Thyroid gland (tissue), 4 donors: ENCODE data around the gene APOL6. TPM values are rescaled to one million over a fixed set of nuclear protein-coding genes. Genes with fewer than 3 reads are reported as not detected.

ENCODE experiments used
- DNase-seq, 2 donors: peaks; one replicate each; pipeline ENCODE4 v3.0.0-alpha.2; 2019
- H3K27ac ChIP-seq, 3 donors: fragments of 200-600 bp; sonication (generic); 1 replicate in 2 of 3; 2 replicates in 1 of 3; pipeline ENCODE4 v1.5.1; 2016 to 2019; ENCODE audit warnings: mild to moderate bottlenecking in 1 of 3, moderate library complexity in 1 of 3
- H3K27me3 ChIP-seq: fragments of 200-600 bp; sonication (generic); one replicate; pipeline ENCODE4 v1.5.1; 2019
- H3K36me3 ChIP-seq, 2 donors: fragments of 200-600 bp; sonication (generic); one replicate each; pipeline ENCODE4 v1.5.1; 2016 to 2019
- H3K4me1 ChIP-seq, 2 donors: fragments of 200-600 bp; sonication (generic); one replicate each; pipeline ENCODE4 v1.5.1; 2017 to 2019
- H3K4me3 ChIP-seq, 3 donors: fragments of 200-600 bp; sonication (generic); replicated peaks in 1 of 3; 1 replicate in 2 of 3; 2 replicates in 1 of 3; pipeline ENCODE4 v1.5.1; 2016; ENCODE audit warnings: mild to moderate bottlenecking in 1 of 3
- H3K9me3 ChIP-seq: fragments of 200-600 bp; sonication (generic); one replicate; pipeline ENCODE4 v1.5.1; 2017
- CTCF ChIP-seq, 6 experiments: fragments of 200-600 bp in 3 of 6; fragments of 450-650 bp in 3 of 6; sonication (generic) in 3 of 6; IDR thresholded peaks; one replicate each; pipeline ENCODE4 v1.5.1; 2016 to 2019; ENCODE audit warnings: antibody characterized with exemption in 6 of 6, mild to moderate bottlenecking in 2 of 6, inconsistent platforms in 1 of 6, moderate library complexity in 1 of 6
- POLR2A ChIP-seq, 2 donors: fragments of 450-650 bp; IDR thresholded peaks; one replicate each; pipeline ENCODE4 v1.6.1; 2017; ENCODE audit warnings: antibody characterized with exemption in 2 of 2, mild to moderate bottlenecking in 2 of 2, moderate library complexity in 1 of 2
- WGBS, 2 donors: methylation state at CpG; one replicate each; pipeline ENCODE4 v1.1.5; 2017; 5-methylcytosine and 5-hydroxymethylcytosine counted together
- intact Hi-C: fragments of 100-400 bp; cut with DNase I; formaldehyde crosslinking; loops from one replicate; pipeline ENCODE4 v1.15.1; 2023
- total RNA-seq, 4 donors: library from RNA; depleted of rRNA; stranded (reverse); fragments of >200 nt; gene quantifications; one replicate each; pipeline ENCODE4 v1.2.3, GENCODE V29; 2016

APOL6 gene
- total RNA-seq, 4 donors from 2014 or later, result 17.2 to 28.7 (median 25.2) TPM

GRCh38 chr22:35611200-35611890 lies 36.9 kb upstream of the APOL6 start:
- TF ChIP-seq CTCF (IDR thresholded peaks at IDR 0.05) (no peak), POLR2A (IDR thresholded peaks at IDR 0.05) (no peak)
- 87 to 93% methylated on average over 6 of the region's 6 CpGs for WGBS, 2 donors
- H3K4me1 ChIP-seq, result no peaks in the 10 kb centered on the region
- H3K4me3 ChIP-seq, result no peak overlapping the region
- DNase-seq, result no peak
- H3K9me3 ChIP-seq, result no peaks in the 10 kb centered on the region
- no peaks in the 10 kb centered on the region for H3K27me3 ChIP-seq
- intact Hi-C loops, result no loop called here
- H3K36me3 ChIP-seq, result no peaks in the 10 kb centered on the region
- H3K27ac ChIP-seq, result no peak overlapping the region

- TF ChIP-seq CTCF (IDR thresholded peaks at IDR 0.05) (no peak), POLR2A (IDR thresholded peaks at IDR 0.05) (no peak)
- Histone ChIP-seq H3K9me3 (no peaks in the 10 kb centered on the region), H3K27ac (no peak overlapping the region), H3K27me3 (no peaks in the 10 kb centered on the region), H3K4me3 (no peak overlapping the region), H3K4me1 (no peaks in the 10 kb centered on the region), H3K36me3 (no peaks in the 10 kb centered on the region)
- 75 to 91% methylated on average over 8 of the region's 8 CpGs for WGBS, 2 donors
- intact Hi-C loops, result no loop called here
- no peak for DNase-seq
Measured at GRCh38 chr22:35611891-35612576, 36.2 kb upstream of the APOL6 start.

GRCh38 chr22:35612903-35613302 lies 35.3 kb upstream of the APOL6 start:
- Histone ChIP-seq H3K36me3 (no peaks in the 10 kb centered on the region), H3K9me3 (no peaks in the 10 kb centered on the region), H3K27me3 (no peaks in the 10 kb centered on the region), H3K4me3 (no peak overlapping the region), H3K27ac (no peak overlapping the region), H3K4me1 (no peaks in the 10 kb centered on the region)
- intact Hi-C loops, result no loop called here
- 93 to 95% methylated on average over 12 of the region's 12 CpGs for WGBS, 2 donors
- no peak for DNase-seq
- no peak for TF ChIP-seq POLR2A (IDR thresholded peaks at IDR 0.05)
- TF ChIP-seq CTCF (IDR thresholded peaks at IDR 0.05), result no peak

- 82 to 98% methylated on average over 2 of the region's 2 CpGs for WGBS, 2 donors
- DNase-seq, result no peak
- Histone ChIP-seq H3K4me3 (no peak overlapping the region), H3K9me3 (no peaks in the 10 kb centered on the region), H3K36me3 (no peaks in the 10 kb centered on the region), H3K27ac (no peak overlapping the region), H3K27me3 (no peaks in the 10 kb centered on the region), H3K4me1 (no peaks in the 10 kb centered on the region)
- intact Hi-C loops, result no loop called here
- TF ChIP-seq POLR2A (IDR thresholded peaks at IDR 0.05) (no peak), CTCF (IDR thresholded peaks at IDR 0.05) (no peak)
Measured at GRCh38 chr22:35614404-35614803, 33.8 kb upstream of the APOL6 start.

GRCh38 chr22:35615156-35615555 lies 33.1 kb upstream of the APOL6 start:
- intact Hi-C loops, result no loop called here
- Histone ChIP-seq H3K27ac (no peak overlapping the region), H3K27me3 (no peaks in the 10 kb centered on the region), H3K4me3 (no peak overlapping the region), H3K9me3 (no peaks in the 10 kb centered on the region), H3K36me3 (no peaks in the 10 kb centered on the region), H3K4me1 (no peaks in the 10 kb centered on the region)
- 82 to 84% methylated on average over 5 to 6 of the region's 6 CpGs for WGBS, 2 donors
- DNase-seq, result no peak
- TF ChIP-seq CTCF (IDR thresholded peaks at IDR 0.05), result no peak
- TF ChIP-seq POLR2A (IDR thresholded peaks at IDR 0.05), result no peak
